Natural killer cell (primary cell): ENCODE results near the gene RUNX1. TPM values are rescaled to one million over a fixed set of nuclear protein-coding genes. Genes with fewer than 3 reads are reported as not detected.

Experiments
- ATAC-seq, 3 donors: fragments of 150-1000 bp in 2 of 3; fragments of 200-7000 bp in 1 of 3; cut with Tn5 transposase; 1 replicate in 1 of 3; 2 replicates in 2 of 3; pipeline ENCODE4 v1.10.0; 2021; ENCODE audit warnings: mild to moderate bottlenecking in 2 of 3, moderate library complexity in 2 of 3
- DNase-seq, 2 donors: peaks; one replicate each; pipeline versions ENCODE4 v3.0.0 to v3.0.0-alpha.2; 2013 to 2021; ENCODE audit warnings: mixed read lengths in 1 of 2
- H3K27ac ChIP-seq: one replicate; pipeline ENCODE4 v1.5.1; 2013; ENCODE audit warnings: mild to moderate bottlenecking, low read length
- H3K27me3 ChIP-seq: one replicate; pipeline ENCODE4 v1.6.1; 2013; ENCODE audit warnings: low read length; ENCODE audit not compliant: control insufficient read depth, insufficient read depth
- H3K36me3 ChIP-seq: one replicate; pipeline ENCODE4 v1.6.1; 2013; ENCODE audit warnings: low read length; ENCODE audit not compliant: control insufficient read depth, insufficient read depth
- H3K4me1 ChIP-seq: one replicate; pipeline ENCODE4 v1.6.1; 2013; ENCODE audit warnings: low read length; ENCODE audit not compliant: control insufficient read depth, insufficient read depth
- H3K4me3 ChIP-seq: one replicate; pipeline ENCODE4 v1.5.1; 2013; ENCODE audit warnings: low read length
- H3K9me3 ChIP-seq: one replicate; pipeline ENCODE4 v1.6.1; 2013; ENCODE audit warnings: low read length; ENCODE audit not compliant: control insufficient read depth, insufficient read depth
- H3K27ac Mint-ChIP-seq, 2 donors: one replicate each; pipeline ENCODE4 v1.8.0; 2022; ENCODE audit warnings: mild to moderate bottlenecking in 2 of 2, mixed read lengths in 2 of 2, moderate library complexity in 1 of 2
- H3K27me3 Mint-ChIP-seq, 2 donors: one replicate each; pipeline ENCODE4 v1.8.0; 2022; ENCODE audit warnings: low read depth in 2 of 2, mixed read lengths in 2 of 2
- H3K36me3 Mint-ChIP-seq: one replicate; pipeline ENCODE4 v1.8.0; 2022; ENCODE audit warnings: mixed read lengths
- H3K4me1 Mint-ChIP-seq, 2 donors: one replicate each; pipeline ENCODE4 v1.8.0; 2022; ENCODE audit warnings: mixed read lengths in 2 of 2
- H3K4me3 Mint-ChIP-seq: one replicate; pipeline ENCODE4 v1.8.0; 2022; ENCODE audit warnings: mild to moderate bottlenecking, moderate library complexity, mixed read lengths
- H3K9me3 Mint-ChIP-seq, 2 donors: one replicate each; pipeline ENCODE4 v1.8.0; 2022; ENCODE audit warnings: mixed read lengths in 2 of 2
- WGBS: methylation state at CpG from one replicate; pipeline ENCODE4 v1.1.7; 2013; ENCODE audit warnings: missing lambda C conversion rate; ENCODE audit not compliant: insufficient coverage; 5-methylcytosine and 5-hydroxymethylcytosine counted together
- intact Hi-C: fragments of 100-400 bp; cut with micrococcal nuclease; formaldehyde crosslinking; loops from one replicate; pipeline ENCODE4 v1.14.2; 2022
- total RNA-seq, 4 donors: library from RNA; stranded (reverse); fragments of 120-200 nt in 1 of 4; gene quantifications; one replicate each; pipeline versions ENCODE4 v1.2.3 to v1.2.4, GENCODE V29; 2013 to 2022
- TF ChIP-seq, protein P1 (sequence below): fragments of 200-600 bp; IDR thresholded peaks from one replicate; pipeline ENCODE4 v1.8.0; 2022; ENCODE audit warnings: antibody characterized with exemption

RUNX1 gene
- total RNA-seq, 3 donors from 2014 or later (not counting 1 experiment from before 2014, with no cell fraction given), result 62.1 to 171 (median 98.2) TPM

DNA sequence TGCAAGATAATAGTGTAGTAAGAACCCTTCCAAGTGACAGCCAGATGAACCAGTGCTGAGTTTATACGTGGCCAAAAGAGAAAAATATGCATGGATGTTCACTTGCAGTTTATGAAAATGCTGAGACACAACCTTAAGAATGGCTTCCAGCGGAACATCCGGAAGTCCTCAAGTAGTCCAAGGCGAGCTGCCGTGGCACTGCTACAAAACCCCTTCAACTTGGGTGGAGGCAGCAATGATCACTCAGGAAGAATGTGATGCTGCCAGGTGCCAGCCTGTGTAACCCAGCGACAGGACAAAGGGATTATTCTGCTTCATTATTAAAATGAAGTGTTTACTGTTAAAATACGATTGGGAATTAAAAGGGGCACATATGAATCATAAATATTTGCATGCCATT is 179.6 kb downstream of the RUNX1 start:
- Histone ChIP-seq H3K4me1 (peaks cover 14% of the 10 kb centered on the region), H3K9me3 (no peaks in the 10 kb centered on the region), H3K4me3 (no peak overlapping the region), H3K27ac (no peak overlapping the region), H3K36me3 (peaks cover 45% of the 10 kb centered on the region), H3K27me3 (no peaks in the 10 kb centered on the region)
- H3K9me3 Mint-ChIP-seq, result no peaks in the 10 kb centered on the region
- intact Hi-C loops, result no loop called here
- no peak for DNase-seq
- WGBS, result 96% methylated on average over 7 of the region's 7 CpGs
- no peaks in the 10 kb centered on the region for H3K27me3 Mint-ChIP-seq
- H3K4me3 Mint-ChIP-seq, result no peak overlapping the region
- no peak for ATAC-seq
- TF ChIP-seq, protein P1, sequence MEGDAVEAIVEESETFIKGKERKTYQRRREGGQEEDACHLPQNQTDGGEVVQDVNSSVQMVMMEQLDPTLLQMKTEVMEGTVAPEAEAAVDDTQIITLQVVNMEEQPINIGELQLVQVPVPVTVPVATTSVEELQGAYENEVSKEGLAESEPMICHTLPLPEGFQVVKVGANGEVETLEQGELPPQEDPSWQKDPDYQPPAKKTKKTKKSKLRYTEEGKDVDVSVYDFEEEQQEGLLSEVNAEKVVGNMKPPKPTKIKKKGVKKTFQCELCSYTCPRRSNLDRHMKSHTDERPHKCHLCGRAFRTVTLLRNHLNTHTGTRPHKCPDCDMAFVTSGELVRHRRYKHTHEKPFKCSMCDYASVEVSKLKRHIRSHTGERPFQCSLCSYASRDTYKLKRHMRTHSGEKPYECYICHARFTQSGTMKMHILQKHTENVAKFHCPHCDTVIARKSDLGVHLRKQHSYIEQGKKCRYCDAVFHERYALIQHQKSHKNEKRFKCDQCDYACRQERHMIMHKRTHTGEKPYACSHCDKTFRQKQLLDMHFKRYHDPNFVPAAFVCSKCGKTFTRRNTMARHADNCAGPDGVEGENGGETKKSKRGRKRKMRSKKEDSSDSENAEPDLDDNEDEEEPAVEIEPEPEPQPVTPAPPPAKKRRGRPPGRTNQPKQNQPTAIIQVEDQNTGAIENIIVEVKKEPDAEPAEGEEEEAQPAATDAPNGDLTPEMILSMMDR, result no peak
- H3K4me1 Mint-ChIP-seq, result peaks cover 39 to 42% of the 10 kb centered on the region in 2 donors
- no peak overlapping the region for H3K27ac Mint-ChIP-seq
- H3K36me3 Mint-ChIP-seq, result peaks cover 14% of the 10 kb centered on the region

DNA sequence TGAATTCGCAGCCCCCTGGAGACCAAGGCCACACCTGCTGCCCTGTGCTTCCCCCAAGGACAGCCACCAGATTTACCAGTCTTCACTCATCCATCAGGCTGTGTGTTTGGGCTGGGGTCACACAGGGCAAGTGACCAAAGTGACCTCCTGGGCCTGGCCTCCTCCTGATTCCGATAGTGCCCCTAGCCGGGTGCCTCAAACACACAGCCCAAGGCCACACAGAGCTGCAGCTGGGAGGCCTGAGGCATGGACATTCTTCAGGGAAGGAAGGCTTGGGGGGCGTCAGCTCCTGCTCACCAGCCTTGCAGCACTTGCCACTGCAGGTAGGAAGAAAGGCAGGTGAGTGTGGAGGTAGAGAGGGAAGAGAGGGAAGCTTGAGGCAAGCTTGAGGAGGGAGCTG is 181.3 kb downstream of the RUNX1 start:
- peaks cover 14% of the 10 kb centered on the region for H3K4me1 ChIP-seq
- H3K4me1 Mint-ChIP-seq, result peaks cover 40 to 50% of the 10 kb centered on the region in 2 donors
- peaks cover 49% of the 10 kb centered on the region for H3K36me3 ChIP-seq
- no peaks in the 10 kb centered on the region for H3K9me3 Mint-ChIP-seq
- H3K4me3 Mint-ChIP-seq, result no peak overlapping the region
- no peaks in the 10 kb centered on the region for H3K27me3 ChIP-seq
- TF ChIP-seq, protein P1, result no peak
- no peaks in the 10 kb centered on the region for H3K27me3 Mint-ChIP-seq
- no peaks in the 10 kb centered on the region for H3K9me3 ChIP-seq
- H3K27ac Mint-ChIP-seq, result peak overlapping the region in 1 of 2 donors; percentile 45
- WGBS, result 98% methylated on average over 4 of the region's 4 CpGs
- no peak overlapping the region for H3K27ac ChIP-seq
- intact Hi-C loops, result no loop called here
- H3K36me3 Mint-ChIP-seq, result peaks cover 14% of the 10 kb centered on the region
- ATAC-seq (no peak), DNase-seq (no peak)
- H3K4me3 ChIP-seq, result no peak overlapping the region

DNA sequence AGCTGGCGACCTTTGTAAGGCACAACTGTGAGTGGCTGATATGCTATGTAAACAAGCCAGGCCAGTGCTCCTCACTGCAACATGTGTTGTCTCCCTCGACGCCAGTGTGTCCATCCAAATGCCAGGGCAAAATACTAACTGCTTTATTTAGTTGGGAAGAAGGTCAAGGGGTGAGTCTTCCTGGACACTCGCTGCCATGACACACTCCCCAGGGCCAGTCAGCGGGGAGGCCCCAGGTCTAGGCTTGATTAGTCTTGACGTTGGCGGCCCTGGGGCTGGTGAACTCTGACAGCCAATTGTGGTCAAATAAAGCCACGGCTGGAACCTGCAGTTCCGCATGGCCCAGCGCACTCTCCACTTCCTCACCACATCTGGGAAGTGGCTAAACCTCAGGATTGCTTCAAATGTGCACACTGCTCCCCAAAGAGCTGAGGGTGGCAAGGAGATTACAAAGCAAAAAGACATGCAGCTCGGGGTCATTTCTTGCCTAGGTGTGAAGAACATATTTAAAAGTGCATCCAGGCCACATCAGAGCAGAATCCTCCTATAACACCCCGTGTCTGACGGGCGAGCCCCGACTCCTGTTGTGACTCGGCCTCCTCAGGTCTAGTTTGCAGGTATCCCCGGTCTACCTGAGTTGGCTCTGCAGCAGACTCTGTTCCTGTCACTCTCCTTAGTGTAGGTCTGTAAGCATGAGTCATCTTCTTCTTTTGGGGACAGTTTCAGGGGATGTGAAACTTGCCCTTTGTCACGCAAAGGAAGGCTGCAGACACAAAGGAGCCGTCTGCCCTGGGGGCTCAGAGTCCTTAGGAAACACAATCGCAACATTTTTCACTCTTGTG is 183.5 kb downstream of the RUNX1 start:
- Mint-ChIP-seq H3K36me3 (peaks cover 14% of the 10 kb centered on the region), H3K9me3 (no peaks in the 10 kb centered on the region), H3K27me3 (no peaks in the 10 kb centered on the region), H3K27ac (peak overlapping the region in 1 of 2 donors; percentile 35), H3K4me3 (no peak overlapping the region), H3K4me1 (peaks cover 39 to 59% of the 10 kb centered on the region in 2 donors)
- Histone ChIP-seq H3K27ac (no peak overlapping the region), H3K4me1 (peaks cover 14% of the 10 kb centered on the region), H3K4me3 (no peak overlapping the region), H3K27me3 (no peaks in the 10 kb centered on the region), H3K36me3 (peaks cover 50% of the 10 kb centered on the region), H3K9me3 (no peaks in the 10 kb centered on the region)
- ATAC-seq (peak; percentile 34 to 83 (median 61)), DNase-seq (peak in 1 of 2 donors; percentile 24)
- WGBS, result 31% methylated on average over 20 of the region's 20 CpGs
- TF ChIP-seq, protein P1, result no peak
- intact Hi-C loops, result no loop called here
